Erythroblast (primary cell): ENCODE measurements around the gene SETBP1.

Source experiments
- GATA1 ChIP-seq: IDR thresholded peaks from 2 replicates; pipeline ENCODE4 v1.6.1; 2011; ENCODE audit warnings: low read depth, mild to moderate bottlenecking, control low read depth, low read length, moderate library complexity
- POLR2A ChIP-seq: IDR thresholded peaks from 2 replicates; pipeline ENCODE4 v1.6.1; 2011; ENCODE audit warnings: mild to moderate bottlenecking, low read length

DNA sequence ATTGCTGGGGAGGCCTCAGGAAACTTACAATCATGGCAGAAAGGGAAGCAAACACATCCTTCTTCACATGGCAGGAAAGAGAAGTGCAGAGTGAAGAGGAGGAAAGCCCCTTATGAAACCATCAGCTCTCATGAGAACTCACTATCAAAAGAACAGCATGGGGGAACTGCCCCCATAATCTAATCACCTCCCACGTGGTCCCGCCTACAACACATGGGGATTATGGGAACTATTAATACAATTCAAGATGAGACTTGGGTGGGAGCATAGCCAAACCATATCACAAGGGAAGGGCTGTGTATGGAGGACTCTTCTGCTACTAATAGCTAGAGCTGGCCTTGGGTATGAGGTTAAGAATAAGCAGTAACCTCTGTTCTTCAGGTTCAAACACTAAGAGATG, 8.8 kb upstream of the SETBP1 start:
- TF ChIP-seq POLR2A (no peak), GATA1 (no peak)
